ENCODE results near the gene DLX2.

The DLX2 gene

DNA sequence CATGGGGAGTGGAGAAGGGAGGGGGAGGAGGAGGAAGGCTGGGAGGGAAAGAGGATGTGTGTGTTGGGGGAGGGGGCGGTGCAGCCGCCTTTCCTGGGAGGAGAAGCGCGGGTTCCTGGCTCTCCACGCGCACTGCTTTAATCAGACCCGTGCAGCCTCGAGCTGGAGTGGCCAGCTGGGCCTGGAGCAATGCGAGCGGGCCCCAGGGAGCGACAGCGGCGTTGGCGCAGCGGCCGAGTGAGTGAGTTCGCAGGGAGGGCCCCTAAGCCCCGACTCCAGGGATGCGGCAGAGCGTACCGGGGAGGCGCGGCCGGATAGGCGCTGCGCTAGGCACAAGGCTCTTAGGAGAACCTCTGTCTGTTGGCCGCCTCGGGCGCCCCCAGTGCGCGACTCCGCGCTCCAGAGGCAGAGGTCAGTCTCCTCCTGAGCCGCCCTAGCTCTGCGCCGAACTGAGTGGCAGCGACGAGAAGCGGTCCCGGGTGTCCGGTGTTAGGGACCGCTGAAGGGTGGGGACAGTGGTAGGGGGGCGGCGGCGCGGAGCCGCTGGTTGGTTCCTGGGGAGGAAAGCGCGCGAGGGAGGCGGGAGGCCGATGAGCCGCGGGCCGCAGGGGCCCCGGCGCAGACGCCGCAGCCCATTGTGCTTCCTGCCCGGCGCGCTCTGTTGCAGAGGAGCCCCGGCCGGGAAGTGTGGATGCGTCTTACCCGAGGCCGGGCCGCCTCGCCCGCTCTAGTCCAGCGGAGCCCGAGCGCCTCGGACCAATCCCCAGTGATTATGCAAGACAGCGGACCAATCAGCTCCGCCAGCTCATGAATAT lies 17.8 kb downstream of the DLX2 start:
- TF ChIP-seq, protein P1, sequence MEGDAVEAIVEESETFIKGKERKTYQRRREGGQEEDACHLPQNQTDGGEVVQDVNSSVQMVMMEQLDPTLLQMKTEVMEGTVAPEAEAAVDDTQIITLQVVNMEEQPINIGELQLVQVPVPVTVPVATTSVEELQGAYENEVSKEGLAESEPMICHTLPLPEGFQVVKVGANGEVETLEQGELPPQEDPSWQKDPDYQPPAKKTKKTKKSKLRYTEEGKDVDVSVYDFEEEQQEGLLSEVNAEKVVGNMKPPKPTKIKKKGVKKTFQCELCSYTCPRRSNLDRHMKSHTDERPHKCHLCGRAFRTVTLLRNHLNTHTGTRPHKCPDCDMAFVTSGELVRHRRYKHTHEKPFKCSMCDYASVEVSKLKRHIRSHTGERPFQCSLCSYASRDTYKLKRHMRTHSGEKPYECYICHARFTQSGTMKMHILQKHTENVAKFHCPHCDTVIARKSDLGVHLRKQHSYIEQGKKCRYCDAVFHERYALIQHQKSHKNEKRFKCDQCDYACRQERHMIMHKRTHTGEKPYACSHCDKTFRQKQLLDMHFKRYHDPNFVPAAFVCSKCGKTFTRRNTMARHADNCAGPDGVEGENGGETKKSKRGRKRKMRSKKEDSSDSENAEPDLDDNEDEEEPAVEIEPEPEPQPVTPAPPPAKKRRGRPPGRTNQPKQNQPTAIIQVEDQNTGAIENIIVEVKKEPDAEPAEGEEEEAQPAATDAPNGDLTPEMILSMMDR (IDR thresholded peaks at IDR 0.05) = no peak

DNA sequence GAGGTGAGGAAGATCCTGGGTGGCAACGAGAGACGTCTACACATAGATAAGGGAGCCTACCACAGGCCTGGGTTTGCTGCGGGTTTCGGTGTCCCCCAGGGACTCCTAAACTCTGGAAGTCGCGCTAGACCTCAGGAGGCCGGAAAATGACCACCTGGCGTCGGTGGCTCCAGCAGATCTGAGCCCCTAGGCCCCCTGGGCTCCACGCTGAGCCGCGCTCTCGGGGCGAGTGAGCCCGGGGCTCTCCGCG lies 18.4 kb downstream of the DLX2 start:
- TF ChIP-seq, protein P1 (IDR thresholded peaks at IDR 0.05) = no peak

DNA sequence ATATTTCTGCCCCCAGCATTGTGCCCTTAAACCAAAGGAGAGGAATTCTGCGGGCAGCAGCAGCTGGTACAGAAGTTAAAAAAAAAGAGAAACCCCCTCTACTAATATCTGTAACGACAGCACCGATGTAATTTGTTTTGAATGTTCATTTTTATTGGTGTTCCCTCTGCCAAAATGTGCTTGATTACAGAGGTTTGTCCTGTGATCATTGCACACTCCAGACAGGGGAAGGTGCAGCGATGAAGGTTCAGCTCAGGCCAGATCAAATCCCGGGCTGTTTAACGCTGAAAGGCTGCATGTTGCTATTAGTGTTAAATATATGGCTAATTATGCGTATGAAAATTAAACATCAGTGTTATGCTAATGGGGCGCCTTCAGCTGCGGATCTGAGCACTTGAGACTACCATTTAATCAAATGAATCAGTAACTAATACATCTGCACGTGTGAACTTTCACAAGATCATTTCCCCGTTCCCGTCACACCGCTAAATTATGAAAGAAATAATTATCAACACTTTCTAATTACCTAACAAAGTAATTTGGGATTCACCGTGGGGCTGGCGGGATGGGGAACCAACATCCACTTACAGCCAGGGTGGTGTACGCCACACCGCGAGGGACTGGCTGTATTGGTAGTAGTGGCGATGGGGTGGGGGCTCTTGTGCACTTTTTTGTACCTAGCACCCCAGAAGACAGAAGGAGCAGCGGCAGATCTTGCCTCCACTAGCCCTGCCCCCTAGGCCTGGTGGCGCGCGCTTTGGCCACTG lies 18.9 kb downstream of the DLX2 start:
- TF ChIP-seq, protein P1 (IDR thresholded peaks at IDR 0.05) = no peak

DNA sequence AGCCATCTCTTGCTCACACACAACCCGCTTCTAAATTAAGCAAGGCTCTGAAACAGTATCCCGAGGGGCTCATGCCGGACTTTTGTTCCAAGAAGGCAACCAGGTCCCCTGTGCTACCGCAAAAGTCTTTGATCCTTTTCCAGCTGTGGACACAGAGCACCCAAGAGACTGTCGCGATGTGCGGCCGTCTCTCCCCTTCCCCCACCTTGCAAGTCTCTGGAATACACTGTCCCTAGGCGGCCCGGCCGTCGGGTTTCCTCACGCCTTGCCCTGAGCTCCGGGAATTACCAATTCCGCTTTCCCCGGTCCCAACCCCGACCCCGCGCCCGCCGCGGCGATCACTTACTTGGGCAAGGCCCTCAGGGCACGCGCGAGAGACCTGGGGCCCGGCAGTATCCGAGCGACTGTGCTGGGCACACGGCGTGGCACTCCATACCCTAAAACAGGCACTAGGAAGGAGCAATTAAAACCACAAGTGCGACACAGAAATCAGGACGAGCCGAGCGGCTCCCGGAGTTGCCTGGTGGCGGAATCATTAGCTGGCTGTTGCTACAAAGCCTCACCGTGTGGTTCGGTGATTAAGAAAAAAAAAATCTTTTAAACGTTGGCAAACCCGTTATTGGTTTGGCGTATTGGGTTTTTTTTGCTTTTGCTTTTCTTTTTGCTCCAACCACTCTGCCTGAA lies 19.6 kb downstream of the DLX2 start:
- TF ChIP-seq, protein P1 (IDR thresholded peaks at IDR 0.05) = no peak

DNA sequence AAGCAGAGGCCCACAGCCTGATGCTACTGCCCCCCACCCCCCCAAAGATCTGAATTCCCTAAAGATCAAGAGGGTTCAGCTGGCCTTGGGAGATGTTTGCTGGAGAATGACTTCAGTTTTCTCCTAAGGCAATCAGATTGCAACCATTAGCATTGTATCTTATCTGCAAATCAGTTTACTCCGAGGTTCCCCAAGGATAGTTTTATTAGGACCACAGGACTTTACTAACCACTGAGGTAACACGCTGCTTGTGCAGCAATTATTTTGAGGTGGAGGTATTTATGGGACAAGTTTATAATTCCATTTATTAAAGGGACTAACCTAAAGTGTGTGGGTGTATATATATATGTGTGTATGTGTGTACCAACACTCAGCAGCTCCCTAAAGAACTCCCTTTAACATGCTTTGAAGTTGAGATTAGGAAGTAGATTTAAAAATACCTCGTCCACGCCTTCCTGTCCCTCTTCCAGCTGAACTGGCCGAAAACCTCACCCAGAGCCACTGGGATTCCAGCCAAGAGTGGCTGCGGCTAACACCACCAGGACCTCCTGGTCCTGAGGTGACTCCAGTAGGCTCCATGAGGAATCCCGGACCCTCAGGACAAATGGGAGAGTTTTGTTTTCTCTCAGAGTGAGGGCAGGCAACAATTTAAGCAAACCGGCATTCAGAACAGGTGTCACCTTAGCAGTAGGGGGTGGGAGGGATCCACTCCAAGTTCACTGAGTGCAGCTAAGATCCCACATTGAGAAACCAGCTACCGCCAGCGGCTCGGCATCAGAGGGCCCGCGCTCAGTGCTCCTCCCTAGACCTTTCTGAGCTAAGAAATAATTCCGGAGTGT lies 20.4 kb downstream of the DLX2 start:
- TF ChIP-seq, protein P1 (IDR thresholded peaks at IDR 0.05) = no peak

DNA sequence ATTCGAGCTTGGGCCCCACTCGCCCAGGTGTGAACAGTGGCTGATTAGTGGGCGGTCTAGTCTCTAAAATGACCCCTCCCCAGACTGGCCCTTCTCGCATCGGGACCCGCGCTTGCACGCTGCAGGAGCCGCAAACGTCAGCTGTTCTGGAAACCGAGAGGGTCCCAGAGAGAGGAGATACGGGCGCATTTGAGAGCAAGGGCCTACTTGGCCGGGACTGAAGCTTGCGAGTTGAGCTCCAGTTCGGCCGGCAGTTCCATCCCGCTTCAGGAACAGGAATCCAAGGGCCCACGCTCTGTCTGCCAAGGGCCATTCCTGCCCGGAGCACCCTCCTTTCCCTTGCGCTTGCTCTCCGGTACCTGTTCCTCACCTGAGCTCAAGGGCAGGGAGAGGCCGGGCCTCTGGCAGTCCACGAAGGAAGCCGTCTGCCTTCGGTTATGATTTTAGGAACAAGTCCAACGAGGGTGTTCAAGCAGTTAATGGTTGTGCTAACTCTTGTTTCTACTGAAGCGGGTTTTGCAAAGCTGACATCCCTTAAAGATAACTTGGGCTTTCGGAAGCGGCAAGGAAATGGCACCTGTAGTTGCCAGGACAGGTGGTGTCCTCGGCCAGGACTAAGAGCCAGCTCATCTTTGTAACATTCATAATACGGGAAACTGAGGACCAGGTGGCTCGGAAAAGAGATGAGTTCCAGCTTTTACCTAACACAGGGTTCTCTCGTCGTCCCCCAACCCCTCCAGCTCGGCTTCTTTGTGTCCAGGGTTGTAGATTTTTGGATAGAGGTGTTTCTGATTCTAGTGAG lies 21.3 kb downstream of the DLX2 start:
- TF ChIP-seq, protein P1 (IDR thresholded peaks at IDR 0.05) = no peak
